Measurements from ENCODE around the gene MED27.
"Not testable (repeated sequence)": the region's sequence is repeated elsewhere in the genome, so short reads cannot be mapped to it uniquely, and the experiment has no call there.

Gene MED27

GRCh38 chr9:131961496-131961880, 118.2 kb downstream of the MED27 start:
- DNase-seq, result no peak

GRCh38 chr9:131960851-131961495, 118.7 kb downstream of the MED27 start:
- DNase-seq, result no peak

- no peak for DNase-seq
These were observed 119.4 kb downstream of the MED27 start for GRCh38 chr9:131960311-131960710.

GRCh38 chr9:131959887-131960286, 119.8 kb downstream of the MED27 start:
- no peak for DNase-seq

GRCh38 chr9:131959056-131959455, 120.6 kb downstream of the MED27 start:
- no peak for DNase-seq

GRCh38 chr9:131954299-131954698, 125.4 kb downstream of the MED27 start:
- no peak for DNase-seq

GRCh38 chr9:131951905-131952304, 127.8 kb downstream of the MED27 start:
- DNase-seq, result no peak

- DNase-seq, result no peak
These were observed 128.5 kb downstream of the MED27 start for GRCh38 chr9:131951155-131951554.

- no peak for DNase-seq
These were observed 129.2 kb downstream of the MED27 start for GRCh38 chr9:131950487-131950886.

GRCh38 chr9:131946180-131946579, 133.5 kb downstream of the MED27 start:
- DNase-seq, result no peak

GRCh38 chr9:131943351-131943841, 136.3 kb downstream of the MED27 start:
- no peak for DNase-seq

GRCh38 chr9:131942146-131942720, 137.4 kb downstream of the MED27 start:
- DNase-seq, result no peak

GRCh38 chr9:131937451-131937850, 142.2 kb downstream of the MED27 start:
- no peak for DNase-seq

GRCh38 chr9:131936929-131937328, 142.7 kb downstream of the MED27 start:
- no peak for DNase-seq

GRCh38 chr9:131934673-131935072, 145.0 kb downstream of the MED27 start:
- no peak for DNase-seq

- DNase-seq, result no peak
These were observed 152.6 kb downstream of the MED27 start for GRCh38 chr9:131927091-131927490.

- DNase-seq, result no peak
These were observed 153.2 kb downstream of the MED27 start for GRCh38 chr9:131926360-131926922.

GRCh38 chr9:131925677-131926177, 153.9 kb downstream of the MED27 start:
- DNase-seq, result no peak

- no peak for DNase-seq
These were observed 155.9 kb downstream of the MED27 start for GRCh38 chr9:131923766-131924165.

GRCh38 chr9:131923132-131923671, 156.5 kb downstream of the MED27 start:
- DNase-seq, result no peak

- DNase-seq, result not testable (repeated sequence)
These were observed 158.0 kb downstream of the MED27 start for GRCh38 chr9:131921635-131922034.

GRCh38 chr9:131919216-131919615, 160.5 kb downstream of the MED27 start:
- DNase-seq, result no peak

- DNase-seq, result no peak
These were observed 161.2 kb downstream of the MED27 start for GRCh38 chr9:131918481-131918880.

- DNase-seq, result no peak
These were observed 162.7 kb downstream of the MED27 start for GRCh38 chr9:131917009-131917408.

Measured in femur (tissue), 1 donor.